HFFc6 (cell line): ENCODE measurements around the gene KMT5C. TPM values are rescaled to one million over a fixed set of nuclear protein-coding genes. Genes with fewer than 3 reads are reported as not detected.

ENCODE experiments used
- DNase-seq: peaks from one replicate; pipeline ENCODE4 v3.0.0-alpha.2; 2018
- H3K27ac Mint-ChIP-seq: 2 replicates; pipeline ENCODE4 v1.8.0; 2020; ENCODE audit warnings: mild to moderate bottlenecking, mixed read lengths
- H3K27me3 Mint-ChIP-seq: 2 replicates; pipeline ENCODE4 v1.8.0; 2021; ENCODE audit warnings: mild to moderate bottlenecking, moderate library complexity, mixed read lengths; ENCODE audit not compliant: insufficient read depth
- H3K36me3 Mint-ChIP-seq: 2 replicates; pipeline ENCODE4 v1.8.0; 2021; ENCODE audit warnings: low read depth, mixed read lengths
- H3K4me1 Mint-ChIP-seq: 2 replicates; pipeline ENCODE4 v1.8.0; 2020; ENCODE audit warnings: low read depth, mixed read lengths
- H3K4me3 Mint-ChIP-seq: 2 replicates; pipeline ENCODE4 v1.8.0; 2020; ENCODE audit warnings: mild to moderate bottlenecking, moderate library complexity, mixed read lengths
- H3K9me3 Mint-ChIP-seq: 2 replicates; pipeline ENCODE4 v1.8.0; 2020; ENCODE audit warnings: mild to moderate bottlenecking, mixed read lengths
- total RNA-seq, 6 experiments: library from RNA; stranded (reverse); fragmentation: NEBNext Ultra II Directional; extraction: Animal tissue kit (Norgen Biotek cat#: 25700); gene quantifications; 2 replicates in 1 of 6; 3 replicates in 5 of 6; pipeline ENCODE4 v1.2.3, GENCODE V29; 2021
- TF ChIP-seq, protein P1 (sequence below): fragments of 200-600 bp; sonication (generic); IDR thresholded peaks from 2 replicates; pipeline ENCODE4 v1.5.0; 2021; ENCODE audit warnings: antibody characterized with exemption, mild to moderate bottlenecking

KMT5C gene
- total RNA-seq, 6 experiments from 2014 or later = 3.8 to 6.2 (median 4.4) TPM

DNA sequence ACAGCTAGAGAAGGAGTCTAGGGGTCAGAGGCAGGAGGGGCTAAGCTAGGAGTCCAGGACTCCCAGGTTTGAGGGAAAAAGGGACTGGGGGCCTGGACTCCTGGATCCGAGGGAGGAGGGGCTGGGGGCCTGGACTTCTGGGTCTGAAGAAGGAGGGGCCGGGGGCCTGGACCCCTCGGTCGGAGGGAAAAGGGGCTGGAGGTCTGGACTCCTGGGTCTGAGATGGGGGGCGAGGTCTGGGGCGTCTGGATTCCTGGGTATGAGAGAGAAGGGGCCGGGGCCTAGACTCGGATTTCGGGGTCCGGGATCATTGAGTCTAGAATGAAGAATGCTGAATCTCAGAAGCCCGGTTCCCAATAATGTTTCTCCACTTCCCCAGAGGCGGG is 37.4 kb upstream of the KMT5C start:
- H3K4me3 Mint-ChIP-seq = peak overlapping the region; percentile 74; the same call in 1 of the 2 replicates
- no peak overlapping the region for H3K27ac Mint-ChIP-seq
- peaks cover 16% of the 10 kb centered on the region; the same call in 1 of the 2 replicates for H3K36me3 Mint-ChIP-seq
- 0 out of 2 replicates have a peak, but pooled peaks cover 7% of the 10 kb centered on the region for H3K4me1 Mint-ChIP-seq
- TF ChIP-seq, protein P1, sequence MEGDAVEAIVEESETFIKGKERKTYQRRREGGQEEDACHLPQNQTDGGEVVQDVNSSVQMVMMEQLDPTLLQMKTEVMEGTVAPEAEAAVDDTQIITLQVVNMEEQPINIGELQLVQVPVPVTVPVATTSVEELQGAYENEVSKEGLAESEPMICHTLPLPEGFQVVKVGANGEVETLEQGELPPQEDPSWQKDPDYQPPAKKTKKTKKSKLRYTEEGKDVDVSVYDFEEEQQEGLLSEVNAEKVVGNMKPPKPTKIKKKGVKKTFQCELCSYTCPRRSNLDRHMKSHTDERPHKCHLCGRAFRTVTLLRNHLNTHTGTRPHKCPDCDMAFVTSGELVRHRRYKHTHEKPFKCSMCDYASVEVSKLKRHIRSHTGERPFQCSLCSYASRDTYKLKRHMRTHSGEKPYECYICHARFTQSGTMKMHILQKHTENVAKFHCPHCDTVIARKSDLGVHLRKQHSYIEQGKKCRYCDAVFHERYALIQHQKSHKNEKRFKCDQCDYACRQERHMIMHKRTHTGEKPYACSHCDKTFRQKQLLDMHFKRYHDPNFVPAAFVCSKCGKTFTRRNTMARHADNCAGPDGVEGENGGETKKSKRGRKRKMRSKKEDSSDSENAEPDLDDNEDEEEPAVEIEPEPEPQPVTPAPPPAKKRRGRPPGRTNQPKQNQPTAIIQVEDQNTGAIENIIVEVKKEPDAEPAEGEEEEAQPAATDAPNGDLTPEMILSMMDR = no peak
- H3K9me3 Mint-ChIP-seq = no peaks in the 10 kb centered on the region
- DNase-seq = no peak
- H3K27me3 Mint-ChIP-seq = peaks cover 2% of the 10 kb centered on the region

DNA sequence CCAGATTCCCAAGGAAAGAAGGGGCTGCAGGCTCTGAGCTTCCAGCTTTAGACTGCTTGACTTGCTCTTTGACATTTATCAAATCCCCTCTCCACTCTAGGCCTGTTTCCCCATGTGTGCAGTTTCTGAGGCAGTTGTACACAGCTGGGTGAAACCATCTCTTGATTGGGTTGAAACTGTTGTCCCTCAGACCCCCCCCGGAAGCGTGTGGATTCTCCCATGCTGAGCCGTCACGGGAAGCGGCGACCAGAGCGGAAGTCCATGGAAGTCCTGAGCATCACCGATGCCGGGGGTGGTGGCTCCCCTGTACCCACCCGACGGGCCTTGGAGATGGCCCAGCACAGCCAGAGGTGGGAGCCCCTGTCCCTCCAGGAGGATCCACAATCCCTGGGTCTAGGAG is 36.2 kb upstream of the KMT5C start:
- no peak overlapping the region for H3K4me3 Mint-ChIP-seq
- peaks cover 16% of the 10 kb centered on the region; the same call in 1 of the 2 replicates for H3K36me3 Mint-ChIP-seq
- H3K27ac Mint-ChIP-seq = no peak overlapping the region
- H3K4me1 Mint-ChIP-seq = 0 out of 2 replicates have a peak, but pooled peaks cover 7% of the 10 kb centered on the region
- no peak for DNase-seq
- H3K27me3 Mint-ChIP-seq = peaks cover under 1% of the 10 kb centered on the region
- TF ChIP-seq, protein P1 = no peak
- H3K9me3 Mint-ChIP-seq = no peaks in the 10 kb centered on the region

DNA sequence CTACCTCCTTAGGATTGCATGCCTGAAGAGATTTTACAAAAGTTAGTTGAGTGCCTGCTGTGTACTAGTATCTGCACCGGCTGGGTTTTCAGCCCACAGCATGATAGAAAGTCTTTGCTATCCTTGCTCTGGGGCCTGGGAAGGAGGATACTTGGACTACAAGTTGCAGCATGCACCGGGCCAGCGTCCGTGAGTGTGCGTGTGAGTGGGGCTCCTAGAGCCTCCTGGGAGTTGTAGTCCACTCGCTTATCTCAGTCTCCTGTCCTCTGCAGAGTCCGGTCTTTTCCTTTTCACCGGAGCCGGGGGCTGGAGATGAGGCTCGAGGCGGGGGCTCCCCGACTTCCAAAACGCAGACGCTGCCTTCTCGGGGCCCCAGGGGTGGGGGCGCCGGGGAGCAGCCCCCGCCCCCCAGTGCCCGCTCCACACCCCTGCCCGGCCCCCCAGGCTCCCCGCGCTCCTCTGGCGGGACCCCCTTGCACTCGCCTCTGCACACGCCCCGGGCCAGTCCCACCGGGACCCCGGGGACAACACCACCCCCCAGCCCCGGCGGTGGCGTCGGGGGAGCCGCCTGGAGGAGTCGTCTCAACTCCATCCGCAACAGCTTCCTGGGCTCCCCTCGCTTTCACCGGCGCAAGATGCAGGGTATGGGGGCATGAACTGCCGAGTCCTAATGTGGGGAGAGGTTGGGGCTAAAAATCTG is 35.2 kb upstream of the KMT5C start:
- H3K4me3 Mint-ChIP-seq = no peak overlapping the region
- H3K27me3 Mint-ChIP-seq = no peaks in the 10 kb centered on the region; the same call in none of the 2 replicates
- no peak overlapping the region for H3K27ac Mint-ChIP-seq
- DNase-seq = no peak
- TF ChIP-seq, protein P1 = no peak
- H3K9me3 Mint-ChIP-seq = no peaks in the 10 kb centered on the region
- peaks cover 16% of the 10 kb centered on the region; the same call in 1 of the 2 replicates for H3K36me3 Mint-ChIP-seq
- 0 out of 2 replicates have a peak, but pooled peaks cover 7% of the 10 kb centered on the region for H3K4me1 Mint-ChIP-seq

DNA sequence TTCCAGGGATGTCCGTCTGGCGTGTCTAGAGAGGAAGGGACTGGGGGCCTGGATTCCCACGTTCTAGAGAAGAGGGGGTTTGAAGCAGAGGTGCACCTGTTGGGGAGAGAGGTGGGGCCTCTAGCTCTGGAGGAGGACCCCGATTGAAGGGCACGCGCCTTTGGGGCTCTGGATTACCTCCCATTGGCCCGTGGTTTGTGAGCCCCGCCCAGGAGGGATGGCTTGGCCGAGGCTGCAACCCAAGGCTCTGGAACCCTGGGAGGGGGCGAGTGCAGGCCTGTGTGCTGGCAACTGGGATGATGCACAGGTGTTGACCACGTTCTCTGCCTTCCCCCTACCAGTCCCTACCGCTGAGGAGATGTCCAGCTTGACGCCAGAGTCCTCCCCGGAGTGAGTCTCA is 34.7 kb upstream of the KMT5C start:
- 0 out of 2 replicates have a peak, but pooled peaks cover 7% of the 10 kb centered on the region for H3K4me1 Mint-ChIP-seq
- H3K36me3 Mint-ChIP-seq = peaks cover 14% of the 10 kb centered on the region; the same call in 1 of the 2 replicates
- TF ChIP-seq, protein P1 = no peak
- no peak for DNase-seq
- no peaks in the 10 kb centered on the region for H3K9me3 Mint-ChIP-seq
- H3K27ac Mint-ChIP-seq = no peak overlapping the region
- no peaks in the 10 kb centered on the region; the same call in 1 of the 2 replicates for H3K27me3 Mint-ChIP-seq
- H3K4me3 Mint-ChIP-seq = no peak overlapping the region

DNA sequence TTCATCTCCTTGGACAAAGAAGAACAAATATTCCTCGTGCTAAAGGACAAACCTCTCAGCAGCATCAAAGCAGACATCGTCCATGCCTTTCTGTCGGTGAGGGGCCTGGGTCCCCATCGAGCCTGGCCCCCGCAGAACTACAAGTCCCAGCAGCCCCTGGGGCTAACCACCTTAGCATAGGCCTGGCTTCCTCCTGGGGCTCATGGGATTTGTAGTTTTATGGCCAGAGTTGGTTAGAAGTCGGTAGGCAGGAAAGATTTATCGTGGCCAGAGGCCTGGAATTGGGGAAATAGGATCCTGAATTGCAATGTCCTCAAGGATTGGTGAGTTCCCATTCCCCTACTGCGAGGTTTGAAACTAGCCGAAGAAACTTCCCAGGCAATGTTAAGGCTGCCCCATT is 34.2 kb upstream of the KMT5C start:
- no peak for DNase-seq
- Mint-ChIP-seq H3K36me3 (peaks cover 16% of the 10 kb centered on the region; the same call in 1 of the 2 replicates), H3K9me3 (no peaks in the 10 kb centered on the region), H3K4me1 (0 out of 2 replicates have a peak, but pooled peaks cover 7% of the 10 kb centered on the region), H3K4me3 (no peak overlapping the region), H3K27me3 (no peaks in the 10 kb centered on the region; the same call in 1 of the 2 replicates), H3K27ac (no peak overlapping the region; the same call in 1 of the 2 replicates)
- TF ChIP-seq, protein P1 = no peak
